ENCODE results near the gene PHLPP1.
A peak's percentile ranks its signal among the peaks of the same experiment; 100 is the strongest.

Gene PHLPP1

DNA sequence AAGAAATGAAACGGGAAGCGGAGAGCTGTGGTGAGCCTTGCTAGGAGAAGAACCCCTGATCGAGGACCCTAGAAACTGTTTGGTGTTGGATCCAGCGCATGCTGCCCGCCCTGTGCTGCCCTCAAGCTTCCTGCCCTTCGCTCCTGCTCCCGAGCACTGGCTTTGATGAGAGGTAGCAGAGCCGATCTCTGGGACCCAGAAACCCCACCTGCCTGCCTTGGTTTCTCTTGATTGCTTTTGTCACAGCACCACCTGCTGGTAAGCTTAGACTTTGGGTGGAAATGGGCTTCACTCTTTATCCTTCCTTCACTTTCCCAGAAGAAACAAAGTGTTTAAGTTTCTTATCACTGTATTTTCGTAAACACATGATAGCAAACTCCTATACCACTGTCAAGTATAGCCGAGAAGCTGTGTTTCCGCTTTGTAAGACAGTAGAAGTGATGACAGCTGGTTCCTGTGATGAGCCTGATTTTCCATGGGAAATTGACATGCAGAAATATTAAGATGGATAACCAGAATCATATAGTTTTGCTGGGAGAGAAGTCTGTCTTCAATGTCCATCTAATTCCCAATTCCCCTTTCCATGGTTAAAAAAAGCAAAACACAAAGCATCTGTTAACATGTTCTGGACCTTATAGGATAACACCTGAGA is 267.4 kb downstream of the PHLPP1 start:
- DNase-seq (ENCODE audit: low read depth): peak; percentile 44

DNA sequence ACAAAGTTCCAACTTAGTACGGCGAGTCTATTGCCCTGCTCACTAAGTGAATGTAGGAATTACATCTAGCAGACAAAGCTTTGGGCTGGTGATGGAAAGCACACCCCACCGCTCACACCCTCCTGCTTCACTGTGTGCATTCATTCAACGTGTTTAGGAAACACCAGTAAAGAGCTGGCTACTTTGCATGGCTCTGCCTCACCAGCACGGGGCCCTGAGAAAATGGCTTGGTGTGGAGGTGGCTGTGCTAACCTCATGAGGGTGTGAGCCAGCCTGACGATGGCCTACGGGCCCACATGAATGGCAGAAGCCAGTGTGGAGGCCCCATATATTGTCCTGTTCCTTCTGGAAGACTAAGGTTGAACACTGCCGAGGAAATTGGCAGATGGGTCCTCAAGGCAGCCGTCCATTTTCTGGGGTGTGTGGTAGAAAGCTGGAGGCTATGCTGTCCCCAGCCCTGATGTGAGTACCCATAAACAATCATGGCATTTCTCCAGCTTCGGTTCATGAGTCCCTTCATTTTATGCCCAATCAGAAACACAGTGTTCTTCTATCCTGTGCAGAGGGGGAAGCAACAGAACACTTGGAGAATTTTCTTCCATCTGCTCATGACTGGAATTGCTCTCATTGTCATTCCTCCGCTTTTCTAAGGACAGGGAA is 269.4 kb downstream of the PHLPP1 start:
- no peak for DNase-seq (ENCODE audit: low read depth)

DNA sequence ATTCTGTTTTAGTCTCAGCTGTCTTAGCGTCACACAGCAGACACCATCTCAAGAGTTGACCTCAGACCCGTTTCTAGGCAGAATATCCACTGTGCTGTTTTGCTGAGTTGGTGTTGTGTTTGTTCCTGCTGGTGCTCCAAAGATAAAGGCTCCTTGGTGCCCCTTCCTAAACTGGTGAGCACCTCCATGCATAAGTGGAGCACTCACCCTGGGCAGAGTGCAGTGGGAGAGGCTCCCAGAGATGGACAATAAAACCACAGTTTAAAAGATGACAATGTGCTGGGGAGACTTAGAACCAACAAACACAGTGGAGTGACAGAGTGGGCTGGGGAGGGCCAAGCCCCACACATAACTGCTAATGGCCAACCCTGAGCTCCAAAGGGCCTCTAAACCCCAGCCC is 271.1 kb downstream of the PHLPP1 start:
- no peak for DNase-seq (ENCODE audit: low read depth)

- DNase-seq (ENCODE audit: low read depth): no peak
Measured at GRCh38 chr18:62987055-62987830, 271.9 kb downstream of the PHLPP1 start.

DNA sequence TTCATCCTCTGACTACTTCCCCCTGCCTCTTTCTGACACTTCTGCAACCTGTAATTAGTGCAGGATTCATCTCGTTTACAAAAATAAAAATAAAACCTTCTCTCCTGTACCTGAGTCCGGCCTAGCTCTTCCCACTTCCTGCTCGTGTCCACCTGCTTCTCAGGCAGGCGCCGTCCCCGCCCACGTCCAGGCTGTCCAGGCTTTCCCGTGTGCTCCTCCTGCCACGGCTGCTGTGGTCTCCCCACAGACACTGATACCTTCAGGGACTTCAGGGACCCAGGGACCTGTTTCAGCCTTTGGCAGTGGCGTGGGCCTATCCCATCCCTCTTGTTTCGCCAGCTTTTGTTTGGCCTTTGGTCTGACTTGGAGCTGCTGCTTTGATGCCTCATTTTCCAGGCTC is 272.5 kb downstream of the PHLPP1 start:
- DNase-seq (ENCODE audit: low read depth): no peak

DNA sequence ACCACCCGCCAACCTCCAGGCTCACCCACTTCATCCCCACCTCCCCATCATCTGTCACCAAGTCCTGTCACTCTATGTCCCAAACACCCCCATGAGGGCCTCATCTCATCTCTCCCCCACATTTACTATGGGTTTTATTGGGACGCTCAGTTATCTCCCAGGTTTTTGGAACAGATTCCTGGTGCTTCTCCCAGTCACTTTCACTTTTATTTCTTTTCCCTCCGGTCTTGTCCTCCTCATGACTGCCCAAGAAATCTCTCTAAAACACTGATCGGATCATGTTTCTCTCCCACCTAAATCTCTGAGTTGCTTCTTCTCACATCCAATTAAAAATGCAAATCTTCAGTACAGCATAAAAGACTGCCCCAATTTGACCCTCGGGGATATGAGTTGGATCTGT is 273.1 kb downstream of the PHLPP1 start:
- no peak for DNase-seq (ENCODE audit: low read depth)

DNA sequence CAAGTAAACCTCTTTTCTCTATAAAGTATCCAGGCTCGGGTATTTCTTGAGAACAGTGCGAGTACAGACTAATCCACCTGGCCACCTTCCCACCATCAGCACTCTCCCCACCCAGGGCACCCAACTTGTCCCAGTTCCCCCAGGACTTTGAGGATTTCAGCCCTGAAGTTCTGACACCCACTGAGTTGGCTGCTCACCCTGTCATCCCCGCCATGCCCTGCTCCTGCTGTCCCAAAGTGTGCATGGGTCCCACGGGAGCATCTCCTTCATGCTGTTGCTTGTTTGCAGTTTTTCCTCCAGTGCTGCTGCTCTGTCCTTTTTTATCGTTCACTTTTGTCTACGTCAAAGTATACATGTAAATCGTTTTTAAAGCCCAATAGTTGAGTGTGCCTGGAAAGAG is 273.9 kb downstream of the PHLPP1 start:
- DNase-seq (ENCODE audit: low read depth): no peak

DNA sequence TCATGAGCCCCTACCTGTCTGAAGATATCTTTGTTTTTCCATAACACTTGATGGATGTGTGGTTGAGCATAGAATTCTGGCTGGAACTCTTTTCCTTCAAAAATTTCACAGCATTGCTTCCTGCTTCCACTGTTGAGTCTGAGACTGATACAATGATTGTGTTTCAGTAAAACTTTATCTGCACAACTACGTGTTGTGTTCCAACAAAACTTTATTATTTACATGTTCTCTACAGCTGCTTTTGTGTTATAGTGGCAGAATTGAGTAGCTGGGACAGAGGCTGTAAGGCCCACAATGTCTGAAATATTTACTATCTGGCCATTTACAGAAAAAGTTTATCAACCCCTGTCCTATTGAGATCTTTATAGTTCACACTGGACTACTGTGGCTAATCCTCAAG is 275.3 kb downstream of the PHLPP1 start:
- no peak for DNase-seq (ENCODE audit: low read depth)

DNA sequence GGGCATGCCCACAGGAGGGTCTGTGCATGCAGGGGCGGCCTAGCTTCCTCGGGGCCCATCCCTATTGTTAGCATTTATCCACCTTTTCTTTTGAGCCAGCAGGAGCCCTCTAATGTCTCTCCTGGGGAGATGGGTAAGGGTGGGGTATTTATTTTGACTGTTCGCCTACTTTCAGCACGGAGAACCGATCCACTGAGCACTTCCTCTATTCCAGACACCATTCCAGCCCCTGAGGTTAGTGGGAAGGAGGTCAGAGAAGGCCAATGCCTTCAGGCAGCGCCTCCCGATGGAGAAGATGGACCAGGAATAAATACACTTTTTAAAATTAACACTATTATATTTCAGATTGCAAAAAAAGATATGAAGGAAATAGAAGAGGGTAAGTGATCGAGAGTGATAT is 276.0 kb downstream of the PHLPP1 start:
- DNase-seq (ENCODE audit: low read depth): no peak

- DNase-seq (ENCODE audit: low read depth): no peak
Measured at GRCh38 chr18:62991959-62992358, 276.6 kb downstream of the PHLPP1 start.

- DNase-seq (ENCODE audit: low read depth): no peak
Measured at GRCh38 chr18:62992877-62993365, 277.6 kb downstream of the PHLPP1 start.

GRCh38 chr18:62996566-62996965 is 281.2 kb downstream of the PHLPP1 start:
- DNase-seq (ENCODE audit: low read depth): no peak

- no peak for DNase-seq (ENCODE audit: low read depth)
Measured at GRCh38 chr18:62997076-62997475, 281.7 kb downstream of the PHLPP1 start.

DNA sequence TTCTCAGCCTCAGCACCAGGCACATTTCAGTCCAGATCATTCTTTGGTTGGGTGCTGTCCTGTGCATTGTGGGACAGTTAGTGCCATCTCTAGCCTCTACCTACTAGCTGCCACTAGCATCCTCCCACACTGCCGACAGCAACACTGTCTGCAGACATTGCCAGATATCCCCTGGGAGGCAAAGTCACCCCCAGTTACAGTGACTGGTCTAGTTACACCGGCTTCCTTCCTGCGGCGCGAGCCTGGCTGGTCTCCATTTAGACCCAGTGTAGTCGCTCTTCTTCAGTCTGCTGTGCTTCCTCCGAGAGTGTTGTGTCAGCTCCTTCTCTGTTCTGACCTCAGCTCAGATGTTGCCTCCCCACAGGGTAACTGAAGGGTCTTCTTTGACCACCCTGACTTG is 283.1 kb downstream of the PHLPP1 start:
- DNase-seq (ENCODE audit: low read depth): no peak

DNA sequence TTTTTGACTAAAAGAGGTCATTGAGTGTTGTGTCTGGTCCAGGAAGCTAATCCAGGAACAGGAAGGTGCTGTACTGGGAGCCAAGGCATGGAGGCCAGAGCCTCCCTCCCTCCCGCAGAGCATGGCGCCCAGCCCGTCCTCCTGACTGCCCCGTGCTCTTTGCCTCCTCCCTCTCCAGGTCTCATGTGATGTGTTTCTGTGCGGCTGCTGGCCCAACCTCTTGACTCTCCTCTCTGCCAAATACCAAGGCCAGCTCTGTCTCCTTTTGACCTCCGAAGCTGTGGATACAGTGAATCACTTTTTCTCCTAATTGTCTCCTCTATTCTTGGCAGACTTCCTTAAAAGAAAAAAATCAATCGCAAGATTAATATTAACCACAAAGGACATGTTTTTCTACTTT is 284.1 kb downstream of the PHLPP1 start:
- DNase-seq (ENCODE audit: low read depth): no peak

GRCh38 chr18:62999921-63000320 is 284.6 kb downstream of the PHLPP1 start:
- DNase-seq (ENCODE audit: low read depth): no peak

DNA sequence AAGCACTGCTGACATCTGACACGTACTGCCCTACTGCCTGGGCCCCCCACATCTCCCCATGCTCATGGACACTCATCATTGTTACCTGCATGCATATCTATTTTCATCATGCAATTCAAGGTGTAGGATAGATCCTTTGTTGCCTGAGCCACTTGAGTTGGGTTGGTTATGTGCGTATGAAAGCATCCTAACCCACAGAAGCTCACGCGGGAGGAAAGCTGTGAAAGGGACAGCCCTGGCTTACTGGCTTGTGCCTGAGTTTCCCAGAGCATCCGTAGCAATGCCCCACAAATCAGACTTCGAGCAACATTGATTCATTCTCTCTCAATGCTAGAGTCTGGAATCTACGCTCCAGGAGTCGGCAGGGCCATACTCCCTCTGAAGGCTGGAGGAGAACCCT is 285.5 kb downstream of the PHLPP1 start:
- DNase-seq (ENCODE audit: low read depth): no peak

- DNase-seq (ENCODE audit: low read depth): no peak
Measured at GRCh38 chr18:63001861-63002260, 286.5 kb downstream of the PHLPP1 start.

DNA sequence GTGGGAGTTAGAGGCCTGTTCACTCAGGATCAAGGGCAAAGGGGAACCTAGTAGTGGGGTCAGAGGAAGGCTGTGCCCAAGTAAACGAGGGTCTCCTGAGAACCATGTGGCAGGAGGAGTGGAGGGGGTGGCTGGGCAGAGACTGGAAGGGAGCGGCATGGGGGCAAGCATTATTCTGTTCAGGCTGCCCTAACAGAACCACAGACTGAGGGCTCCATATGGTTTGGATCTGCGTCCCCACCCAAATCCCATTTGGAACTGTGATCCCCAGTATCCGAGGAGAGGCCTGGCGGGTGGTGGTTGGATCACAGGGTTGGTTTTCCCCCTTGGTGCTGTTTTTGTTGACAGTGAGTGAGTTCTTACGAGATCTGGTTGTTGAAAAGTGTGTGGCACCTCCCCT is 287.0 kb downstream of the PHLPP1 start:
- DNase-seq (ENCODE audit: low read depth): no peak

DNA sequence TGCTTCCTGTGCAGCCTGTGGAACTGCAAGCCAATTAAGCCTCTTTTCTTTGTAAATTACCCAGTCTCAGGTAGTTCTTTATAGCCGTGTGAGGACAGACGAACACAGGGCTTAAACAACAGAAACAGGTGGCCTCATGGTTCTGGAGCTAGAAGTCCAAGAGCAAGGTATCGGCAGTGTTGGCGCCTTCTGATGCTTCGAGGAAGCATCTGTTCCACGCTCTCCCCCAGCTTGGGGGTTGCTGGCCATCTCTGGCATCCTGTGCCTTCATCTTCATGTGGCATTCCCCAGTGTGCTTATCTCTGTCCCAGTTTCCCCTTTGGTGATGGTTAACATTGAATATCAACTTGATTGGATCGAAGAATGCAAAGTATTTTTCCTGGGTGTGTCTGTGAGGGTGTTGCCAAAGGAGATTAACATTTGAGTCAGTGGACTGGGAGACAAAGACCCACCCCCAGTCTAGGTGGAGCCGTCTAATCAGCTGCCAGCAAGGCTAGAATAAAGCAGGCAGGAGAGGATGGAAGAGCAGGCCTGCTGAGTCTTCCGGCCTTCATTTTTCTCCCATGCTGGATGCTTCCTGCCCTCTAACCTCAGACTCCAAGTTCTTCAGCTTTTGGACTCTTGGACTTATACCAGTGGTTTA is 287.6 kb downstream of the PHLPP1 start:
- no peak for DNase-seq (ENCODE audit: low read depth)

DNA sequence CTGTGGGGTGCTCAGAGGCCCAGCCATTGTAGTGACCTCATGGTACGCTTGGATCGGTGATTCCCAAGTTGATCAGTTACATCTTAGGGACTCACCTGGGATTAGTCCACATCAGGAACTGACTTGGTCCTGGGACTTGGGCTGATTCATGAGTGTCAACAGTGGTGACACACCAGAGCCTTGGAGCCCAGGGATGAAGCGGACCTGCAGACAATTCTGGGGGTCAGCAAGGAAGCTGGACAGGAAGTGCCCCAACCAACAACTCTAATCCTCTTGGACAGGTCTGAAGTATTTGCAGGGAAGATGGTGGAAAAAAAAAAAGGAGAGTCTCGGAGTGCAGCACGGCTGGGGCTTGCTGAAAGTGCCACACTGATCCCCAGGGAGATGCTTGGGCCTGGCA is 288.6 kb downstream of the PHLPP1 start:
- no peak for DNase-seq (ENCODE audit: low read depth)

- DNase-seq (ENCODE audit: low read depth): no peak
Measured at GRCh38 chr18:63004466-63005089, 289.2 kb downstream of the PHLPP1 start.
